GM12891 (cell line): ENCODE data around the gene UBE4A.
A peak's percentile ranks its signal among the peaks of the same experiment; 100 is the strongest.

Experiments
- POLR2AphosphoS5 ChIP-seq: IDR thresholded peaks from 2 replicates; pipeline ENCODE4 v1.6.1; 2011; ENCODE audit warnings: low read depth, low read length, control low read depth
- SPI1 ChIP-seq: IDR thresholded peaks from 2 replicates; pipeline ENCODE4 v1.6.1; 2011; ENCODE audit warnings: low read depth, low read length, control low read depth
- TAF1 ChIP-seq: IDR thresholded peaks from 2 replicates; pipeline ENCODE4 v1.6.1; 2011; ENCODE audit warnings: low read depth, low read length, control low read depth

DNA sequence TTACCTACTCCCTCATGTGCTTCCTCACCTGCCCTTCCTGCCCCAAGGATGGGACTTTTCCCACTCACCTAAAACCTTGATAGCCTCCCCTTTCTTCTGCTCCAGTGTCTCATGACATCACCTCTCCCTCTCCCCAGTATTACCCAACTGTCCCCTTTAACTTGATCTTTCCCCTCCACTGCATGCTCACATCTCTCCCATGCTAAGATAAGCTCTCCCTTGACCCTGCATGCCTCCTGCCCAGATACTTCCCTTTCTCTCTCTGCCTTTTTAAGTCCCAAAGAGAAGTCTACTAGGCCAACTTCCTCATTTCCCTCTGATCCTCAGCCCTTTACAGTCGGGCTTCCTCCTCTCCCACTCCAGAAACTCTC is 40.1 kb upstream of the UBE4A start:
- TF ChIP-seq TAF1: no peak
- TF ChIP-seq SPI1: peak; percentile 45; the same call in 1 of the 2 replicates
- TF ChIP-seq POLR2AphosphoS5: no peak
